Measurements from ENCODE around the gene TRDMT1. TPM values are rescaled to one million over a fixed set of nuclear protein-coding genes. Genes with fewer than 3 reads are reported as not detected.

The TRDMT1 gene
- polyA plus RNA-seq, 3 donors: 3.1 to 6.6 (median 5.0) TPM

- intact Hi-C loops (cut with micrococcal nuclease): no loop called here
- Histone ChIP-seq H3K27me3 (ENCODE audit: control insufficient read depth in 2 of 2, insufficient read depth in 2 of 2, low read length in 2 of 2) (no peaks in the 10 kb centered on the region), H3K4me1 (ENCODE audit: control insufficient read depth in 1 of 2, insufficient read depth in 2 of 2, low read length in 2 of 2) (no peaks in the 10 kb centered on the region), H3K79me2 (ENCODE audit: insufficient read depth, low read length) (no peaks in the 10 kb centered on the region), H2AFZ (ENCODE audit: insufficient read depth, low read depth, low read length, poor library complexity, severe bottlenecking) (no peak overlapping the region), H3K4me2 (replicated peaks; ENCODE audit: extremely low read depth, low read length, poor library complexity, severe bottlenecking) (no peak overlapping the region), H3K9ac (ENCODE audit: insufficient read depth, low read length, poor library complexity, severe bottlenecking) (no peak overlapping the region), H3K4me3 (replicated peaks in 1 of 3; ENCODE audit: low read depth in 2 of 3, low read length in 3 of 3) (no peak overlapping the region), H4K20me1 (ENCODE audit: insufficient read depth, low read length) (no peaks in the 10 kb centered on the region), H3K36me3 (replicated peaks in 1 of 2; ENCODE audit: control insufficient read depth in 1 of 2, insufficient read depth in 2 of 2, low read length in 2 of 2) (no peaks in the 10 kb centered on the region), H3K9me3 (replicated peaks in 1 of 2; ENCODE audit: control insufficient read depth in 1 of 2, insufficient read depth in 1 of 2, low read length in 2 of 2) (no peaks in the 10 kb centered on the region), H3K27ac (ENCODE audit: low read depth in 1 of 2, low read length in 2 of 2) (no peak overlapping the region)
- Mint-ChIP-seq H3K4me3 (no peak overlapping the region), H3K27me3 (ENCODE audit: low read depth in 3 of 3) (no peaks in the 10 kb centered on the region), H3K4me1 (peaks cover 2% of the 10 kb centered on the region), H3K27ac (no peak overlapping the region), H3K36me3 (no peaks in the 10 kb centered on the region), H3K9me3 (peaks cover 0 to 4% (median 0%) of the 10 kb centered on the region in 7 donors)
- 97% methylated on average over 8 of the region's 9 CpGs for WGBS (ENCODE audit: insufficient coverage)
- no peak for DNase-seq
- no peak for TF ChIP-seq CTCF (IDR thresholded peaks at IDR 0.05)
These were observed 100.9 kb downstream of the TRDMT1 start for GRCh38 chr10:17100586-17100985.

DNA sequence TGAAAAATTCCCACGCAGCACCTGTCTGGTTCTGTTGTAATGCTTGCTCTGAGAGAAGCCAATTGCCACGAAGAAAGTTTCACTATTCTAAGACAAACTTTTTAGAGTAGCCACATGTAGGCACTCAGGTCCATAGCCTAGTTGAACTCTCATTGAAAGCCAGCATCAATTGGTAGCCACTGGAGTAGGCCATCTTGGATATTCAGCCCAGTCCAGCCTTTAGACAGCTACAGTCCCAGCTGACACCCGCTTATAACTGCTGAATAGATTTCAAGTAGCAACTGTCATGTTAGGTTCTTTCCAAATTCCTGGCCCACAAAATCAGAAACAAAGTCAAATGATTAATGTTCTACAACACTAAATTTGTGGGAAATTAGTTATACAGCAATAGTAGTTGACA, 103.5 kb downstream of the TRDMT1 start:
- Histone ChIP-seq H3K79me2 (ENCODE audit: insufficient read depth, low read length) (no peaks in the 10 kb centered on the region), H3K4me2 (replicated peaks; ENCODE audit: extremely low read depth, low read length, poor library complexity, severe bottlenecking) (no peak overlapping the region), H3K27ac (ENCODE audit: low read depth in 1 of 2, low read length in 2 of 2) (no peak overlapping the region), H3K36me3 (replicated peaks in 1 of 2; ENCODE audit: control insufficient read depth in 1 of 2, insufficient read depth in 2 of 2, low read length in 2 of 2) (no peaks in the 10 kb centered on the region), H3K9me3 (replicated peaks in 1 of 2; ENCODE audit: control insufficient read depth in 1 of 2, insufficient read depth in 1 of 2, low read length in 2 of 2) (no peaks in the 10 kb centered on the region), H4K20me1 (ENCODE audit: insufficient read depth, low read length) (no peaks in the 10 kb centered on the region), H3K9ac (ENCODE audit: insufficient read depth, low read length, poor library complexity, severe bottlenecking) (no peak overlapping the region), H3K27me3 (ENCODE audit: control insufficient read depth in 2 of 2, insufficient read depth in 2 of 2, low read length in 2 of 2) (no peaks in the 10 kb centered on the region), H2AFZ (ENCODE audit: insufficient read depth, low read depth, low read length, poor library complexity, severe bottlenecking) (no peak overlapping the region), H3K4me3 (replicated peaks in 1 of 3; ENCODE audit: low read depth in 2 of 3, low read length in 3 of 3) (no peak overlapping the region), H3K4me1 (ENCODE audit: control insufficient read depth in 1 of 2, insufficient read depth in 2 of 2, low read length in 2 of 2) (no peaks in the 10 kb centered on the region)
- H3K4me3 Mint-ChIP-seq: no peak overlapping the region
- 95% methylated on average over 3 of the region's 3 CpGs for WGBS (ENCODE audit: insufficient coverage)
- H3K9me3 Mint-ChIP-seq: peaks cover 0 to 5% (median 1%) of the 10 kb centered on the region in 7 donors
- no peaks in the 10 kb centered on the region for H3K36me3 Mint-ChIP-seq
- intact Hi-C loops (cut with micrococcal nuclease): no loop called here
- no peaks in the 10 kb centered on the region for H3K4me1 Mint-ChIP-seq
- TF ChIP-seq CTCF (IDR thresholded peaks at IDR 0.05): no peak
- H3K27me3 Mint-ChIP-seq (ENCODE audit: low read depth in 3 of 3): no peaks in the 10 kb centered on the region
- H3K27ac Mint-ChIP-seq: no peak overlapping the region
- DNase-seq: no peak

Small RNA genes within 50 kb of the gene (small RNA-seq; reads per million reads assigned to genes)
- gene AC067747.1 (ENCODE audit: insufficient read length, low read depth): not detected

Other genes starting within 250 kb of the TRDMT1 start
- under 1 TPM in 1 of 3 donors, not detected in 2; 0.95 TPM for gene CUBN, start 71.9 kb downstream of the TRDMT1 start, polyA plus RNA-seq
- gene VIM, start 26.6 kb upstream of the TRDMT1 start, polyA plus RNA-seq: 1,000 to 10,000 TPM in 1 of 3 donors, 100 to 1,000 TPM in 2; 697 to 4,055 (median 932) TPM